Esophagus squamous epithelium (tissue), 5 donors: Measurements from ENCODE around the gene AUTS2. TPM values are rescaled to one million over a fixed set of nuclear protein-coding genes. Genes with fewer than 3 reads are reported as not detected.

Experiments used
- DNase-seq: peaks from one replicate; lab custom pipeline; 2025; lab: John Stamatoyannopoulos, UW
- H3K27ac ChIP-seq, 4 donors: fragments of 200-600 bp; sonication (generic); one replicate each; pipeline ENCODE4 v1.5.1; 2016 to 2019; ENCODE audit warnings: mild to moderate bottlenecking in 1 of 4
- H3K27me3 ChIP-seq, 4 donors: fragments of 200-600 bp; sonication (generic); 1 replicate in 3 of 4; 2 replicates in 1 of 4; pipeline versions ENCODE4 v1.5.1 to v1.6.0; 2017 to 2021; ENCODE audit warnings: antibody characterized with exemption in 1 of 4
- H3K36me3 ChIP-seq, 3 donors: fragments of 200-600 bp; sonication (generic); one replicate each; pipeline ENCODE4 v1.5.1; 2016 to 2019
- H3K4me1 ChIP-seq, 3 donors: fragments of 200-600 bp; sonication (generic); one replicate each; pipeline ENCODE4 v1.5.1; 2017 to 2019
- H3K4me3 ChIP-seq, 4 donors: fragments of 200-600 bp; sonication (generic); 1 replicate in 3 of 4; 2 replicates in 1 of 4; pipeline ENCODE4 v1.5.1; 2016 to 2019; ENCODE audit warnings: mild to moderate bottlenecking in 2 of 4, moderate library complexity in 1 of 4
- H3K9me3 ChIP-seq, 3 donors: fragments of 200-600 bp; sonication (generic); one replicate each; pipeline ENCODE4 v1.5.1; 2016 to 2019
- POLR2A ChIP-seq, 4 donors: fragments of 450-650 bp; IDR thresholded peaks; one replicate each; pipeline ENCODE4 v1.6.1; 2017; ENCODE audit warnings: antibody characterized with exemption in 4 of 4, mild to moderate bottlenecking in 4 of 4, moderate library complexity in 3 of 4
- WGBS, 2 donors: methylation state at CpG; one replicate each; pipeline ENCODE4 v1.1.5; 2018; 5-methylcytosine and 5-hydroxymethylcytosine counted together
- intact Hi-C: fragments of 100-400 bp; cut with DNase I; formaldehyde crosslinking; loops from one replicate; pipeline ENCODE4 v1.15.0; 2022
- total RNA-seq, 4 donors: library from RNA; depleted of rRNA; stranded (reverse); fragments of >200 nt; gene quantifications; one replicate each; pipeline ENCODE4 v1.1.0, GENCODE V29; 2016
- TF ChIP-seq, protein P1 (sequence below), 6 experiments: fragments of 450-650 bp in 4 of 6; fragments of 200-600 bp in 2 of 6; sonication (generic) in 2 of 6; IDR thresholded peaks; one replicate each; pipeline ENCODE4 v1.5.1; 2016 to 2019; ENCODE audit warnings: antibody characterized with exemption in 6 of 6, mild to moderate bottlenecking in 4 of 6, moderate library complexity in 4 of 6
- donor health status: DM: yes; HTN: yes; CAD: no.

The AUTS2 gene
- total RNA-seq, 4 donors from 2014 or later: 9.5 to 36.2 (median 23.0) TPM

DNA sequence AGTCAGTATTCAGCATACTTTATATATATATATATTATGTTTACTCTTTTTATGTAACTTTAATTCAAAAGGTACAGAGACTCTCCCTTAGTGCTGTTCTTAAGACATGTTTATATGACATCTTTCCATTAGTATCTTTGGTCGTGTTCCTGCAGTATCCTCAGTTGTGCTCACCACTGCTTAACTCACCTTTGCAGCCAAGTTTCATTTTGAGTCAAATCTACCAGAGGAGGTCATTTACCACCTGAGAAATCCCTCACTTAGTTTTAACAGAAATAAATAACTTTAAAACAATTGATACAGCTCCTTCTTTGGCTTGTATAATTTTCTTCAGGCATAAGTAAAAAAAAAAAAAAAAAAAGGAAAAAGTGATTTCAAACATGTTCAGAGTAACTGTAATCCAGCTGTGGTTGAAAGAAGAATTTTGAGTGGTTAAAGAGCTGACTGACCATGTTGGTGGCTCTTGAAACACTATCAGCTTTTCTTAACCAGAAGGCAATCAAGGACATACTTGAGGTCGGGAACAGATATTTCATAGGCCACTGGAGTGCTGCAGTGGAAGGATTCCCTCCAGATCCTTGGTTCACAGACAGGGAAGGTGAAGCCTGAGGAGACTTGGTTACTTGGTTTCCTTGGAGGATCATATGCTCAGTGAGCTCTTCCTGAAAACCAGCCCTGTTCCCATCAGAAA lies 116.8 kb downstream of the AUTS2 start:
- no peak overlapping the region for H3K27ac ChIP-seq
- intact Hi-C loops: no loop called here
- 76 to 92% methylated on average over 2 of the region's 2 CpGs for WGBS, 2 donors
- no peaks in the 10 kb centered on the region for H3K9me3 ChIP-seq
- TF ChIP-seq POLR2A (IDR thresholded peaks at IDR 0.05): no peak
- TF ChIP-seq, protein P1, sequence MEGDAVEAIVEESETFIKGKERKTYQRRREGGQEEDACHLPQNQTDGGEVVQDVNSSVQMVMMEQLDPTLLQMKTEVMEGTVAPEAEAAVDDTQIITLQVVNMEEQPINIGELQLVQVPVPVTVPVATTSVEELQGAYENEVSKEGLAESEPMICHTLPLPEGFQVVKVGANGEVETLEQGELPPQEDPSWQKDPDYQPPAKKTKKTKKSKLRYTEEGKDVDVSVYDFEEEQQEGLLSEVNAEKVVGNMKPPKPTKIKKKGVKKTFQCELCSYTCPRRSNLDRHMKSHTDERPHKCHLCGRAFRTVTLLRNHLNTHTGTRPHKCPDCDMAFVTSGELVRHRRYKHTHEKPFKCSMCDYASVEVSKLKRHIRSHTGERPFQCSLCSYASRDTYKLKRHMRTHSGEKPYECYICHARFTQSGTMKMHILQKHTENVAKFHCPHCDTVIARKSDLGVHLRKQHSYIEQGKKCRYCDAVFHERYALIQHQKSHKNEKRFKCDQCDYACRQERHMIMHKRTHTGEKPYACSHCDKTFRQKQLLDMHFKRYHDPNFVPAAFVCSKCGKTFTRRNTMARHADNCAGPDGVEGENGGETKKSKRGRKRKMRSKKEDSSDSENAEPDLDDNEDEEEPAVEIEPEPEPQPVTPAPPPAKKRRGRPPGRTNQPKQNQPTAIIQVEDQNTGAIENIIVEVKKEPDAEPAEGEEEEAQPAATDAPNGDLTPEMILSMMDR (IDR thresholded peaks at IDR 0.05): no peak
- no peaks in the 10 kb centered on the region for H3K4me1 ChIP-seq
- no peak for DNase-seq
- no peaks in the 10 kb centered on the region for H3K36me3 ChIP-seq
- H3K27me3 ChIP-seq: no peaks in the 10 kb centered on the region
- no peak overlapping the region for H3K4me3 ChIP-seq

DNA sequence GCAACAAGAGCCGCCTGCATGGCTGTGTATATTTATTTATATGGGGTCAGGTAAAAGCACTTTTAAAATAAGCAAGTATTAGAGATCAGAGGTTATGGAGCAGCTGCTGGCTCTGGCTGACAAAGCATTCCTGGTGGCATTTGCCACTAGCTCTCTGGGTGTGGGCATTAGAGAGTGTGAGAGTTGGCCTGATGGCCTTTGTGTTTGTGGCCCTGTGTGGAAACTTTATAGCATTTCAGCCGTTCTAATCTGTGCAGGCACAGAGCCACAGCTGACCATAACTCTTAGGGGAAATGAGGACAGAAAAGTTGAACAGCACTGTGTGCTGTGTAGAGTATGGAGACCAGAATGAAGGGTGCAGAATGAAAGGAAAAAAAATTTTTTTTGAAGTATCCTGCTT lies 118.9 kb downstream of the AUTS2 start:
- no peaks in the 10 kb centered on the region for H3K9me3 ChIP-seq
- TF ChIP-seq, protein P1 (IDR thresholded peaks at IDR 0.05): no peak
- TF ChIP-seq POLR2A (IDR thresholded peaks at IDR 0.05): no peak
- H3K4me3 ChIP-seq: no peak overlapping the region
- no peaks in the 10 kb centered on the region for H3K27me3 ChIP-seq
- H3K36me3 ChIP-seq: no peaks in the 10 kb centered on the region
- no peak for DNase-seq
- intact Hi-C loops: no loop called here
- H3K4me1 ChIP-seq: peaks cover 0 to 1% (median 0%) of the 10 kb centered on the region in 3 donors
- H3K27ac ChIP-seq: no peak overlapping the region
- whole genome bisulfite sequencing, 2 donors: 60 to 70% methylated on average over 2 of the region's 2 CpGs

DNA sequence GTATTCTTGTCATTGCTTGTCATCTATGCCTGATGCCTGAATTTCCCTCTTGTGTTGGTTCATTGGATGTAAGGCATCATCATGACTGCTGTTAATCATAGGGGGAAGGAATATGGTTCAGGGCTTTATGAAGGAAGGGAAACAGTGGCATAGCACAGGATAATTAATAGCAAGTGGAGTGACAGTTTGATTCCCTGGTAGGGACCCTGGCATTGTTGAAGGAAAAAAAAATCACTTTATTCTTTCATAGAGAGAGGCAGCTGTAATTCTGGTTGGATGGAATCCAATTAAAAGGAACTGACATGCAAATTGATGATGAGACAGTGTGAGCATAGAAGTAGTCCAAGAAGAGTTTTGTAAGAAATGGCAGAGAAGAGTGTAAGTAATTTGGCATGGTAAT lies 121.4 kb downstream of the AUTS2 start:
- no peaks in the 10 kb centered on the region for H3K36me3 ChIP-seq
- H3K4me3 ChIP-seq: no peak overlapping the region
- no peak overlapping the region for H3K27ac ChIP-seq
- intact Hi-C loops: no loop called here
- TF ChIP-seq, protein P1 (IDR thresholded peaks at IDR 0.05): no peak
- no peak for TF ChIP-seq POLR2A (IDR thresholded peaks at IDR 0.05)
- peaks cover 0 to 13% (median 8%) of the 10 kb centered on the region in 3 donors for H3K4me1 ChIP-seq
- DNase-seq: no peak
- H3K9me3 ChIP-seq: no peaks in the 10 kb centered on the region
- no peaks in the 10 kb centered on the region for H3K27me3 ChIP-seq

DNA sequence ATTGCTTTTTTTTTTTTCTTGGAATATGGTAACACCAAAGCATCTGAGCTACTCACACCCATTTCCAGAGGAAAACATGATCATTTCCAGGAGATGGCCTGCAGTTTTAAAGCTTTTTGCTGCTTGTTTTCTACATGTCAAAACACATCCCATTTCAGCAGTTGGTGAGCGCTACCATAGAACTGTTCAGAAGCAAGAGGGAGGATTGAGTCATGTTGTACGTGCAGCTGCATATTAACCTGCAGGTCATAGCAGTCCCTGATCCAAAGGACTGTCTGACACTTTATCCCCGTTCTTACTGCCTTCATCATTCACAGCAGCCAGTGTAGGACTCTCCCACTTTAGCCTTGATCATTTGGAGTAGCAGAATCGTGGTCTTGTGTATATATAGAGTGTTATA lies 124.6 kb downstream of the AUTS2 start:
- no peak for DNase-seq
- Histone ChIP-seq H3K36me3 (no peaks in the 10 kb centered on the region), H3K27me3 (no peaks in the 10 kb centered on the region), H3K4me1 (peaks cover 0 to 13% (median 8%) of the 10 kb centered on the region in 3 donors), H3K9me3 (no peaks in the 10 kb centered on the region), H3K27ac (no peak overlapping the region), H3K4me3 (no peak overlapping the region)
- 25 to 41% methylated on average over 2 to 4 of the region's 4 CpGs for WGBS, 2 donors
- intact Hi-C loops: no loop called here
- TF ChIP-seq POLR2A (IDR thresholded peaks at IDR 0.05): no peak
- TF ChIP-seq, protein P1 (IDR thresholded peaks at IDR 0.05): no peak

DNA sequence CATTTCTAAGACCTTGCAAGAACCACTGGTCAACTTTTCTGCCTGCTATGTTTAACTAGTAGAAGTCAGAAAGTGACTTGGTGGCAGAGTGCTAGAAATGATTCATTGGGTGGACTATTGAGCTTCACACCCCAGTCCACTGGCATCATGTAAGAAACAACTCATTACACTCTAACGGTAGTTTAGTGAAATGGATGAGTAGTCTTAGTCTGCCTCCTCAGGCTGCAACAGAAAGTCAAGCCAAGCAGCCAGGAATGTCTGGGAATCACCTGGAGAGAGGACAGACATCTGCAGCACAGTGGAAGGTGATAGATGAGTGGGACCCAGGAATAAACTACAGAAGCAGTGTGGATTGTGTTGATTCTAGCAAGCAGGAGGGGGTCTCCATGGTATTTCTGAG lies 125.4 kb downstream of the AUTS2 start:
- Histone ChIP-seq H3K4me1 (peaks cover 0 to 13% (median 8%) of the 10 kb centered on the region in 3 donors), H3K9me3 (no peaks in the 10 kb centered on the region), H3K27ac (no peak overlapping the region), H3K36me3 (no peaks in the 10 kb centered on the region), H3K27me3 (no peaks in the 10 kb centered on the region), H3K4me3 (no peak overlapping the region)
- 43 to 44% methylated on average over 1 of the region's 1 CpG for WGBS, 2 donors
- TF ChIP-seq, protein P1 (IDR thresholded peaks at IDR 0.05): no peak
- TF ChIP-seq POLR2A (IDR thresholded peaks at IDR 0.05): no peak
- intact Hi-C loops: no loop called here
- DNase-seq: no peak
